Glutamatergic neuron (in vitro differentiated cells): ENCODE results near the gene RGPD4. TPM values are rescaled to one million over a fixed set of nuclear protein-coding genes. Genes with fewer than 3 reads are reported as not detected.

ENCODE experiments used
- DNase-seq: peaks from one replicate; pipeline ENCODE4 v3.0.0; 2022
- H3K27ac Mint-ChIP-seq: one replicate; pipeline ENCODE4 v1.8.0; 2020; ENCODE audit warnings: mild to moderate bottlenecking, mixed read lengths, inconsistent platforms; ENCODE audit not compliant: unreplicated experiment
- H3K27me3 Mint-ChIP-seq: one replicate; pipeline ENCODE4 v1.8.0; 2020; ENCODE audit warnings: mild to moderate bottlenecking, moderate library complexity, mixed read lengths, inconsistent platforms; ENCODE audit not compliant: unreplicated experiment
- H3K36me3 Mint-ChIP-seq: one replicate; pipeline ENCODE4 v1.8.0; 2020; ENCODE audit warnings: mild to moderate bottlenecking, mixed read lengths, inconsistent platforms; ENCODE audit not compliant: unreplicated experiment
- H3K4me1 Mint-ChIP-seq: one replicate; pipeline ENCODE4 v1.8.0; 2020; ENCODE audit warnings: mild to moderate bottlenecking, low read depth, mixed read lengths, inconsistent platforms; ENCODE audit not compliant: unreplicated experiment
- H3K4me3 Mint-ChIP-seq: one replicate; pipeline ENCODE4 v1.8.0; 2020; ENCODE audit warnings: mild to moderate bottlenecking, mixed read lengths, inconsistent platforms; ENCODE audit not compliant: unreplicated experiment
- H3K9me3 Mint-ChIP-seq: one replicate; pipeline ENCODE4 v1.8.0; 2020; ENCODE audit warnings: mild to moderate bottlenecking, moderate library complexity, mixed read lengths, inconsistent platforms; ENCODE audit not compliant: unreplicated experiment
- total RNA-seq: library from RNA; stranded (reverse); fragmentation: NEBNext Ultra II Directional; extraction: Animal tissue kit (Norgen Biotek cat#: 25700); gene quantifications from one replicate; pipeline ENCODE4 v1.2.1, GENCODE V29; 2021; ENCODE audit not compliant: unreplicated experiment
- TF ChIP-seq, protein P1 (sequence below): fragments of 200-600 bp; sonication (generic); IDR thresholded peaks from one replicate; pipeline ENCODE4 v1.5.0; 2021; ENCODE audit not compliant: partially characterized antibody, unreplicated experiment

The RGPD4 gene
- total RNA-seq, 1 donor from 2014 or later, result 0.12 TPM

GRCh38 chr2:107810734-107811133, 16.0 kb upstream of the RGPD4 start:
- no peak for DNase-seq
- Mint-ChIP-seq H3K9me3 (no peaks in the 10 kb centered on the region), H3K4me1 (peaks cover 11% of the 10 kb centered on the region), H3K27ac (no peak overlapping the region), H3K4me3 (no peak overlapping the region), H3K36me3 (no peaks in the 10 kb centered on the region), H3K27me3 (no peaks in the 10 kb centered on the region)
- TF ChIP-seq, protein P1, sequence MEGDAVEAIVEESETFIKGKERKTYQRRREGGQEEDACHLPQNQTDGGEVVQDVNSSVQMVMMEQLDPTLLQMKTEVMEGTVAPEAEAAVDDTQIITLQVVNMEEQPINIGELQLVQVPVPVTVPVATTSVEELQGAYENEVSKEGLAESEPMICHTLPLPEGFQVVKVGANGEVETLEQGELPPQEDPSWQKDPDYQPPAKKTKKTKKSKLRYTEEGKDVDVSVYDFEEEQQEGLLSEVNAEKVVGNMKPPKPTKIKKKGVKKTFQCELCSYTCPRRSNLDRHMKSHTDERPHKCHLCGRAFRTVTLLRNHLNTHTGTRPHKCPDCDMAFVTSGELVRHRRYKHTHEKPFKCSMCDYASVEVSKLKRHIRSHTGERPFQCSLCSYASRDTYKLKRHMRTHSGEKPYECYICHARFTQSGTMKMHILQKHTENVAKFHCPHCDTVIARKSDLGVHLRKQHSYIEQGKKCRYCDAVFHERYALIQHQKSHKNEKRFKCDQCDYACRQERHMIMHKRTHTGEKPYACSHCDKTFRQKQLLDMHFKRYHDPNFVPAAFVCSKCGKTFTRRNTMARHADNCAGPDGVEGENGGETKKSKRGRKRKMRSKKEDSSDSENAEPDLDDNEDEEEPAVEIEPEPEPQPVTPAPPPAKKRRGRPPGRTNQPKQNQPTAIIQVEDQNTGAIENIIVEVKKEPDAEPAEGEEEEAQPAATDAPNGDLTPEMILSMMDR, result no peak

GRCh38 chr2:107811411-107811810, 15.3 kb upstream of the RGPD4 start:
- Mint-ChIP-seq H3K4me3 (no peak overlapping the region), H3K4me1 (peaks cover 11% of the 10 kb centered on the region), H3K9me3 (no peaks in the 10 kb centered on the region), H3K27ac (peak overlapping the region; percentile 13), H3K36me3 (no peaks in the 10 kb centered on the region), H3K27me3 (no peaks in the 10 kb centered on the region)
- DNase-seq, result no peak
- TF ChIP-seq, protein P1, result no peak

DNA sequence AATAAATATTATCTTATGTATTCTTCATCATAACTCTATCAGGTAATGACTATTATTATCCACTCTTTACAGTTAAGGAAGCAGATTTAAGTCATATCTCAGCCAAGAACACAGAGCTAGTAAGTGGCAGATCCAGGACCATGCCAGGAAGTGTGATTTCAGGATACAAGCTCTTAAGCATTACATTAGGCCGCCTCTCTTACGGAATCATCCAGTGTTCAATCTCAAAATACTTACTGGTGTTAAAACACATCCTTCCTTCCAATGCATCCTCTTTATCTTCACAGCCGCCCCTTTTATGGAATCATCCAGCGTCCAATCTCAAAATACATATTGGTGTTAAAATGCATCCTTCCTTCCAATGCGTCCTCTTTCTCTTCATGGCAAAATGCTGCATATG, 14.7 kb upstream of the RGPD4 start:
- H3K4me3 Mint-ChIP-seq, result no peak overlapping the region
- H3K27me3 Mint-ChIP-seq, result no peaks in the 10 kb centered on the region

DNA sequence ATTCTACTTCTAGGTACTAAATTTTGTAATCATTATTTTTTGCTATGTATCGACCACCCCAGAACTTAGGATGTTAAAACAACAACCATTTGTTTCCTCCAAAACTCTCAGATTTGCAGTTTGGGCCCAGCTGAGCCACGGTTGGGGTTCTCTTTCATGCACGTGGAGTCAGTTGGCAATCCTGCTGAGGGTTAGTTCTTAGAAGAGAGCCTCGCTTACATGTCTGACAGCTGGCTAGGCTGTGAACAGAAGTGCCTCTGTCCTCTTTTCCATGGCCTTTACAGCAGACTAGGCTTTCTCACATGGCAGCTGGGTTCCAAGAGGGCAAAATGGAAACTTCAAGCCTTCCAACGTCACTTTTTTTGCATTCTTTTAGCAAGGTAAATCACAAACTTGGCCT, 9.3 kb upstream of the RGPD4 start:
- no peak overlapping the region for H3K27ac Mint-ChIP-seq

More for the DNA sequence above, 14.7 kb upstream of the RGPD4 start:
- no peaks in the 10 kb centered on the region for H3K36me3 Mint-ChIP-seq
- no peaks in the 10 kb centered on the region for H3K9me3 Mint-ChIP-seq
- H3K4me1 Mint-ChIP-seq, result peaks cover 11% of the 10 kb centered on the region
- no peak overlapping the region for H3K27ac Mint-ChIP-seq
- no peak for DNase-seq
- TF ChIP-seq, protein P1, result no peak

GRCh38 chr2:107822302-107822701, 4.4 kb upstream of the RGPD4 start:
- H3K36me3 Mint-ChIP-seq, result no peaks in the 10 kb centered on the region
- H3K4me3 Mint-ChIP-seq, result no peak overlapping the region
- TF ChIP-seq, protein P1, result no peak
- H3K27ac Mint-ChIP-seq, result no peak overlapping the region
- no peak for DNase-seq
- H3K27me3 Mint-ChIP-seq, result no peaks in the 10 kb centered on the region
- H3K4me1 Mint-ChIP-seq, result no peaks in the 10 kb centered on the region
- no peaks in the 10 kb centered on the region for H3K9me3 Mint-ChIP-seq

More for the DNA sequence above, 9.3 kb upstream of the RGPD4 start:
- DNase-seq, result no peak
- no peaks in the 10 kb centered on the region for H3K4me1 Mint-ChIP-seq
- no peaks in the 10 kb centered on the region for H3K36me3 Mint-ChIP-seq
- TF ChIP-seq, protein P1, result no peak
- no peak overlapping the region for H3K4me3 Mint-ChIP-seq
- H3K27me3 Mint-ChIP-seq, result no peaks in the 10 kb centered on the region
- H3K9me3 Mint-ChIP-seq, result no peaks in the 10 kb centered on the region
